Hindlimb muscle (tissue), 1 donor: ENCODE data around the gene SLC6A18. TPM values are rescaled to one million over a fixed set of nuclear protein-coding genes. Genes with fewer than 3 reads are reported as not detected.

ENCODE experiments used
- DNase-seq: peaks from one replicate; pipeline ENCODE4 v3.0.0-alpha.2; 2013
- polyA plus RNA-seq: library from polyadenylated mRNA; unstranded; fragments of 120-200 nt; gene quantifications from one replicate; pipeline ENCODE4 v1.2.1, GENCODE V29; 2013; ENCODE audit not compliant: insufficient read length

The SLC6A18 gene
- polyA plus RNA-seq, 1 donor, result not detected

GRCh38 chr5:1203311-1203967, 21.7 kb upstream of the SLC6A18 start:
- DNase-seq, result no peak

DNA sequence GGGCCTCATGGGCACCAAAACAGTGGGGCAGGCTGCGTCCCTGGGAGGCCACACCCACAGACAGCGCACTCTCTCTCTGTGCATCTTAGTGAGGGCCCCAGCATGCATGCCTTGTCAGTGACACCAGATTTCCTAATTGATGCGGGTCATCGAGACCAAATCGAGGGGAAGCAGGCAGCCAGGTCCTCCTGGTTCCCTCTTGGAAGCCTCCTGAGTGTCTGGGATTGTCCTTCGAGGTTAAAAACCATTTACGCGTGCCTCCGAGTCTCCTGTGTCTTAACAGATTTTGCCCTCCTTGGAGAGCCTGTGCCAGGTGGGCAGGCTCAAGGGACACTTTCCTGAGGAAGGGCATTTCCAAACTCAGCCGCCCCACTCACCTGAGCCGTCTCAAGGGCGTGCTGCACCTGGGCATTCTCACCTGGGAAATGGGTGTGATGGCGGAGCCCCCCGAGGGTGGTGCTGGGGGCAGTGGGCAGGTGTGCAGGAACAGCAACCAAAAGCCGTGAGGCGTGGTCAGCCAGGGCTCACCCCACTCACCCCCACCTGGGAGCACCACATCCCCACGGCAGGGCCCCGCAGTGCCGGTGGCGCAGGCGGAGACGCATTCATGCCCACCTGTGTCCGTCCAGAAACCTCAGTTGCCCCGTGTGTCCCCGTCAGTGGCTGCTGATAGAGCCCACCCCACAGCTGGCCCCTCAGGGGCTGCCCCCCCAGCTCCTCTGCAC, 21.1 kb upstream of the SLC6A18 start:
- no peak for DNase-seq

DNA sequence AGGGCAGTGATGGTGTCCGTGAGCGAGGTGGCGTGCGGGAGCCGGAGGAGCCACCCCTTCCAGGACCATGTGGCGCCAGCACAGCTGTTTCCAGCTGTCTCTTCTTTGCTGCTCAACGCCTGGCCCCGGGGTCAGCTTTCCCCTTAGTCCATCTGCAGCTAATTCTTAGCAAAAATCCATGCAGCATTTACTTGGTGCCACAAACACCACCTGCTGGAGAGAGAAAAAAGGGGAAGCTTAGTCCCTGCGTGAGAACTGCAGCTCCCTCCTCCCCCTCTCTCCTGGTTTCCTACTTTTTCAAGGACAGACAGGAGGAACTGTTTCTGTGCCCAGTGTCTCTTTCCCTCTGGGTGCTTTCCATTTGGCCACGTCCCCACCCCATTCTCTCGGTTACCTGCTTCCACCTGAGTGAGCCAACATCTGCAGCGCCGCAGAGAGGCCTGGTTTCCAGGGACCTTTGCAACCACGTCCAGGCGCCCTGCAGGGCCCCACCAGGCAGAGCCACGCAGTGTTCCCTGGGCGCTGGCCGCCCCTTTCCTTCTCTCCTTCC, 20.4 kb upstream of the SLC6A18 start:
- peak; percentile 35 for DNase-seq

DNA sequence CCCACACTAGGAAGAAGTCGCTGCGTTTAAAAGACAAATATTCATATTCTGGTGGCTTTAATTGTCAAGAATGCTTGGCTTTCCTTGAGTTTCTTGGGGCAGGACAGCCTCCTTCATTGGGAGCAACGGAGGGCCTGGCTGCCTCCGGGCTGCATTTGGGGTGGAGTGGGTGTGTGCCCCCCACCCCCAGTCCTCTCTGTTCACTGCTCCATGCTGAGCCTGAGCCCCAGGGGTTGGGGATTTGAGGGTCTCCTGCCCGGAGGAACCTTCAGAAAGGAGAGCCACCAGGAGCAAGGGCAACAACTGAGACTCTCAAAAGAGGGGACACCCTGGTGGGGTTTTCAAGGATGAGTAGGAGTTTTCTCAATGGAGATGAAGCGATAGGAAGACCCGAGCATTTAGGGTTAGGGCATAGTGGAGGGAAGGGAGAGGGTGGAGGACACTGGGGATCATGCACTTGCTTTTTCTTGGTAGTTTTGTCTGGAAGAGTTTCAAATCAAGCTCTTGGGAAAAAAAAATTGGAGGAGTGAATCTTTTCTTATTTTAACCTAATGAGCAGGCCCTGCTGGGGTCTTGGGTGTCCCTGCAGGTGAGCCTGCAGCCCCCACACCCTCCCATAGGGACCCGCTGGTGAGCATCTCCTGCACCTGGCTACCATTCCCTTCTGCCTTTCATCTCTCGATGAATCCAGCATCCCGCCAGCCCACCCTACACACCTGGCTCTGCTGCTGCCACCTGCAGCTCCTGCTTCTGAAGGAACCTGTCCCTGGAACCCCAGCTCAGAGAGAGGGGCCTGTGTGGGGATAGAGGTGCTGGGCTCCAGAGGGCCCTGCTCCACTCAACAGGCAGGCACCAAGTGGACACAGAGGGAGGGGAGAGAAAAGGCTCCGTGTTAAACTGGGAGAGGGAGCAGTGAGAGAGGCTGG, 19.7 kb upstream of the SLC6A18 start:
- no peak for DNase-seq

DNA sequence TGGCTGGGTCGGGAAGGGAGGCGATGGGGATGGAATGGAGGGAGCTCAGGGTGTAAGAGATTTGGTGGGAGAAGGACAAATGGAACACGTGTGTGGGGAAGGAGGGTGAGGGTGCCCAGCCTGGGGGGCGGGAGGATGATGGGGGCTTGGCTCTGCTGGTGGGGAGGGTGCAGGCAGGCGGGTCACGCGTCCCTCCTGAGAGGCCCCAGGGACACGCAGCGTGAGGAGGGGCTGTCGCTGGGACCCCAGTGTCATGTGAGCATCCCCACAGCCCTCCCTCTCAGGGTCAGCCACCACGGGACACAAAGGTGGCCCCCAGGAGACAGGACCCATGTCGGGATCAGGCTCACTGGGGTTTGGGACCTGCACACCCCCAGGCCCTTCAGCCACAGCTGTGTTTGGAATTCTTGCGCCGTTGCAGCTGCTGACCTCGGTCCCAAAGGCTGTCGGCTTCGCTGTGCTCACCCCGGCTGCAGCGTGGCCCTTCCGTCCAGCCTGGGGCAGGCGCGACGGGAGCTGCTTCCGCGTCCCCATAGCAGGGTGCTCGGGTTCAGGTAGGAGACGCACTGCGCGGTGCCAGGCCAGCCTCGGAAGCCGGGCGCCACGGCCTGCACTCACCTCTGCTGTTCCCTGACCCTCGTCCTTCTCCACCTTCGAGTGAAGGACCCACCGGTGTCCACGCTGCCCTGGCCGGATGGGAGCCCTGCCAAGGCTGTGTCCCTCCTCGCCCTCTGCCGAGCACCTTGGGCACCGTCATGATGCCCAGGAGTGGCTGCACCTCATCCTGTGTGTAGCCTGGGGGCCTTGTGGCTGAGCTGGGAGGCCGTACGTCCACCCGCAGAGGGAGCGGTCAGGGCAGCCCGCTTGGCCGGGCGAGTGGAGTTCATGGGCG, 18.4 kb upstream of the SLC6A18 start:
- DNase-seq, result no peak

DNA sequence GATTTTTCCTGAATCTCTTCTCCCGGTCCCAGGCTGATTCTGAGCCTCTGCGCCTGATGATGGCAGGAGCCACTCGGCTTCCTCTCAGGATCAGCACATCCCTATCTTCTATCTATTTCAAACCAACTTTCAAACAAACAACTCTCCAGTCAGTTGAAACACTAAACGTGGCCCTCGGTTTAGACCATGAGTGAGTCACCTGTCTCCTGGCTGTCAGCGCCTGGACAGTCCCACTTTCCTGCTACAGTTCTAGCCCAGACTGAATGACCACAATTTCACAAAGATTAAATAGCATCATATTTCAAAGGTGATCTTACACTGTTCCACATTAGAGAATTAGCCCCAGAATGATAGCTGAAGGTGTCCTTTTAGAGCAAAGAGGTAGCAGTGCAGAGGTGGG, 17.6 kb upstream of the SLC6A18 start:
- no peak for DNase-seq

GRCh38 chr5:1208221-1208742, 16.9 kb upstream of the SLC6A18 start:
- no peak for DNase-seq

DNA sequence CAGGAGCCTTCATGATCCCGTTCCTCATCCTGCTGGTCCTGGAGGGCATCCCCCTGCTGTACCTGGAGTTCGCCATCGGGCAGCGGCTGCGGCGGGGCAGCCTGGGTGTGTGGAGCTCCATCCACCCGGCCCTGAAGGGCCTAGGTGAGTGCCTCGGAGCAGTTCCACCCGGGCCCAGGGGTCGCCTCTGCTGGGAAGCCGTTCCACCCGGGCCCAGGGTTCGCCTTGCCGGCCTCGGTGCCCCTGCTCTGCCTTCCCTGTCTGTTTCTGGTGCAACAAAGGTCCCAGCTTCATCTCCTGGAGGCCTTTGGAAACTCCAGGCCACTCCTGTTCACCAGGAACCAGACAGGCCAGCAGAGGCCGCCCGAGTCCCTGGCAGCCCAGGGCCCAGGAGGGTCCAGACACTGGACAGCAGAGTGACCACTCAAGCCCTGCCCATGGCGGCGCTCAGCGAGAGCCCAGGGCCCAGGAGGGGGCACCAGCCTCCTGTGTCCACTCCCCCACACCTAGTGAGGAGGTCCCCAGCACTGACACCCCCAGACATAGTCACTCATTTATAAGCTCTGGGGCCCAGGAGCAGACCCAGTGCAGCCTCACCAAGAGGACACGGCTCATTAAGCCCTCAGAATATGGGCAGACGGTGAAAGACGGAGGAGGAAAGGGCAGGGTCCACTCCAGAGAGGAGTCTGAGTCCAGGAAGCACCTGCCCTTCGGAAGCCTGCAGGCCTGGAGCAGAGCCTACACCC, 16.3 kb upstream of the SLC6A18 start:
- DNase-seq, result peak; percentile 15

- no peak for DNase-seq
These were observed 15.7 kb upstream of the SLC6A18 start for GRCh38 chr5:1209489-1209852.

DNA sequence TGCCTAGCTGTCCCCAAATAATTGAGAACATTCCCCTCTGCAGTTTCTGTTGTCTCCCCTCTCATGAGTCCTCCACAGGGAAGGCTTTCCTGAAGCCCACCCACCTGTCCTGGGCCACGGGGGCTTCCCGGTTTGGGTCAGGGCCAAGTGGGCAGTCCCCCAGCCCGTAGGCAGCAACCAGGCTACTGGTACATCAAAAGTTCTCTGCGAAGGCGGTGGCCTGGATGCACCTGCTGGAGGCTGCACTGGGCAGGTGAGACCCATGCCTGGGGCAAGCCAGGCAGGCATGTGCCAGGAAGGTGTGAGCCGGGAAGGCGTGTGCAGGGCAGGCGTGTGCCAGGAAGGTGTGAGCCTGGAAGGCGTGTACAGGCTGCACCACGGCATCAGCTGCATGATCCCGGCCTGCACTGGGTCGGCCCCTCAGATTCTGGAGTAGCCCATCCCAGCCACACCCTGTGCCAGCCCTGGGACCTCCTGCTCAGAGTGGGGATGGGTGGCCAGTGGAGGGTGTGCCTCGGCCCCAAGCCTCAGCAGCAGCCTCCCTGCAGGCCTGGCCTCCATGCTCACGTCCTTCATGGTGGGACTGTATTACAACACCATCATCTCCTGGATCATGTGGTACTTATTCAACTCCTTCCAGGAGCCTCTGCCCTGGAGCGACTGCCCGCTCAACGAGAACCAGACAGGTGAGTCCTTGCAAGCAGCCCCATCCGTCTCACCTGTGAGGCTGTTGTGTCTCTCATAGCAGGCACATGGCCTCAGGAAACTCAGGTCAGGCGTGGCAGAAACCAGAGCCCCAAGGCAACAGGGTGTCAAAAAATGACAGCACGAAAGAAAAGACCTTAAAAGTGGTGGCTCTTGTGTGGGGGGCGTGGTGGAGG, 15.0 kb upstream of the SLC6A18 start:
- no peak for DNase-seq

GRCh38 chr5:1210832-1211251, 14.3 kb upstream of the SLC6A18 start:
- DNase-seq, result no peak

DNA sequence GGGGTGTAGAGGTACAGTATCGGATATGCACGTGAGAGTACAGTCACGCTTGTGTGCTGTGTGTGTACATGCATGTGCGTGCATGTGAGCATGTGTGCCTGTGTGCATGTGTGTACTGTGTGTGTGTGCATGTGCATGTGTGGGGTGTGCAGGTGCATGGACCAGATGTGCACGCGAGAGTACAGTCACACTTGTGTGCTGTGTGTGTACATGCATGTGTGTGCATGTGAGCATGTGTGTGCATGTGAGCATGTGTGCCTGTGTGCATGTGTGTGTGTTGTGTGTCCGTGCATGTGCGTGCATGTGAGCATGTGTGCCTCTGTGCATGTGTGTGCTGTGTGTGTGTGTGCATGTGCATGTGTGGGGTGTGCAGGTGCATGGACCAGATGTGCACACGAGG, 13.5 kb upstream of the SLC6A18 start:
- no peak for DNase-seq

DNA sequence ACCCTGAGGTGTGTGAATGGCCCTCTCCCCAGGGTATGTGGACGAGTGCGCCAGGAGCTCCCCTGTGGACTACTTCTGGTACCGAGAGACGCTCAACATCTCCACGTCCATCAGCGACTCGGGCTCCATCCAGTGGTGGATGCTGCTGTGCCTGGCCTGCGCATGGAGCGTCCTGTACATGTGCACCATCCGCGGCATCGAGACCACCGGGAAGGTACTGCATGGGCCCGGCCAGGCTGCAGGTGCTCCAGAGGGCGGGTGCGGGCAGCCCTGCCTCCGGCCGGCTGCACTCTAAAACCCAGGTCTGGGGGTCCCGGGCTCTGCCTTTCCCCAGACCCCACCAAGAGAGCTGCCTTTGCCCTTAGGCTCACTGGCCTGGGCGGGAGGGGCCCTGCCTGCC, 12.9 kb upstream of the SLC6A18 start:
- DNase-seq, result no peak

- DNase-seq, result no peak
These were observed 12.3 kb upstream of the SLC6A18 start for GRCh38 chr5:1212881-1213280.

GRCh38 chr5:1213508-1214162, 11.5 kb upstream of the SLC6A18 start:
- DNase-seq, result no peak

DNA sequence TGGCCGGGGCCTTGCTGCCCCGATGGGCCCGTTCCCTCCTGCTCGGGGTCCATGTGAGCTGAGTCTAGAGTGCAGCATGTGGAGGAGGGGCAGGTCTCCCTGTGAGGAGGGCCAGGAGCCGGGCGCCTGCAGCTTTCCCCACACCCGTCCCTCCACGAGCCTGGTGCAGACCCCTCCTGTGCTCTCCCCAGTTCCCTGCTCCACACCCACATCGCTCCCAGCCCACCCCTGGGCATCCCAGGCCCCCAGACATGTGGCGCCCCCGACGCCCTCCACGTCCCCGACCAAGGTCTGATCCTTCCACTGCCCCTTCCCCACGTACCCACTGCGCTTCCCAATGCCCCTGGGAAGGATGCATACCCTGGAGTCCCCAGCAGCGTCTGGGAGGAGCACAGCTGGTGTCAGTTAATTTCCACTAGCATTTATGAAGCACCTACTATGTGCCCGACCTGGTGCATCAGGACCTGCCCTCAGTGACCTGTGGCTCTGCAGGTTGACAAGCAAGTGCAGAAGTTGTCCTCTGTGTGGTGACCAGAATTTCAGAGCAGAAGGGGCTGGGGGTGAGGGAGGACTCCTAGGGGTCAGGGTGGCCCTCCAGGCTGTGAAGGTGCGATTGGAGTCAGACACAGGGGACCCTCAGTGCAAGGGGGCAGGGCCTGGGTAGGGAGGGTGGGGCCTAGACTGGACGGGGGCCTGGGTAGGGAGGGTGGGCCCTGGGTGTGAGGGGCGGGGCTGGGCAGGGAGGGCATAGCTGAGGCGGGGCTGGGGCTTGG, 10.8 kb upstream of the SLC6A18 start:
- no peak for DNase-seq

DNA sequence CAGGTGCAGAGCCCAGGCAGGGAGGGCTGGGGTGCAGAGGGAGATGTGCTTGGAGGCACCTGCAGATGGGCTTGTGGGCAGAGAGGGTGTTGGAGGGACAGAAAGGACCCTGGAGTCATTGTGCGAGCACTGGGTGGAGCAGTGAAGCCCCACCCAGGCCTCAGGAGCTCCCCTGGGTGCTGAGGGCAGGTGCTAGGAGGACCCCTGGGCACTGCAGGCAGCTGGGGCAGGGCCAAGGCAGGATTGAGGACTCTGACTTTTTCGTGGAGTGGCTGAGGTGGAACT, 10.3 kb upstream of the SLC6A18 start:
- DNase-seq, result no peak

DNA sequence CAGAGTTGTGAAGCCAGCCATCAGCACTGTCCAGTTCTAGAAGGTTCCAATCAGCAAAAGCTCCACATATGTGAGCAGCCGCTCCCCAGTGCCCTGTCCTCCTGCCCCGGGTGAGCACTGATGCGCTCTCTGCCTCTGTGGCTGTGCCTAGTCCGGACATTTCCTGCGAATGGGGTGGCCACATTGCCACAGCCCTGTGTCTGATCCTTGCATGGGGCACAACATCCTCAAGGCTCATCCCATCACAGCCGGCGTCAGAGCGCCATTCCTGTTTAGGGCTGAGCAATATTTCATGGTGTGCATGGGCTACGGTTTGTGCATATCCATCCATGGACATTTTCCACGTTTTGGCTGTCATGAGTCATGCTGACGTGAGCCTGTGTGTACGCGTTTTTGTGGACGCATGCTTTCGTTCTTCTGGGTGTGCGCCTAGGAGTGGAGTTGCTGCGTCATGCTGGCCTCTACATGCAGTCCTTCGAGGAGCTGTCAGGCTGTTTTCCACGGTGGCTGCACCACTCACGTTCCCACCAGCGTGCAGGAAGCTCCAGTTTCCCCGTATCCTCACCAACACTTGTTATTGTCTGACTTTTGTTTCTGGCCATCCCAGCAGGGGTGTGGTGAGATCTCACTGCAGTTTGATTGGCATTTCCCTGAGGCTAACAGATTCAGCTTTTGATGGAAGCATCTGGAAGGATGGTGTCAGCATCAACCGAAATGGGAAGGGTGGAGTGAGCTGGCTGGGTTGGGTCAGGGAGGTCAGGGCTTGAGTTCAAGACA, 9.7 kb upstream of the SLC6A18 start:
- DNase-seq, result no peak
